PC-9 (cell line): Measurements from ENCODE around the gene CD247. TPM values are rescaled to one million over a fixed set of nuclear protein-coding genes. Genes with fewer than 3 reads are reported as not detected.

Experiments used
- BruUV-seq: library from RNA; stranded (reverse); fragments of 400-500 nt; replicated peaks from 2 replicates; lab custom pipeline; 2021; lab: Mats Ljungman, UMichigan
- CTCF ChIA-PET: fragments of 300-600 bp; sonication (Branson Sonifier 250); formaldehyde crosslinking; loops from one replicate; lab custom pipeline; 2022; ENCODE audit warnings: antibody characterized with exemption; lab: Charles Lee
- POLR2A ChIA-PET: fragments of 300-600 bp; sonication (Branson Sonifier 250); formaldehyde crosslinking; loops from one replicate; lab custom pipeline; 2022; ENCODE audit warnings: antibody characterized with exemption; ENCODE audit not compliant: unreplicated experiment; lab: Charles Lee
- DNase-seq, 2 experiments: peaks; one replicate each; pipeline versions ENCODE4 v3.0.0 to v3.0.0-alpha.2; 2015 to 2022; ENCODE audit warnings: mixed read lengths in 1 of 2
- H2AFZ ChIP-seq: fragments of 200-600 bp; sonication (generic); 2 replicates; pipeline ENCODE4 v1.8.1; 2017; ENCODE audit warnings: antibody characterized with exemption
- H3F3A ChIP-seq: fragments of 200-600 bp; sonication (generic); 2 replicates; pipeline ENCODE4 v1.8.1; 2017; ENCODE audit warnings: antibody characterized with exemption, mild to moderate bottlenecking, low read depth; ENCODE audit not compliant: insufficient read depth
- H3K27ac ChIP-seq: fragments of 200-600 bp; sonication (generic); 2 replicates; pipeline ENCODE4 v1.6.1; 2016; ENCODE audit warnings: mixed run types
- H3K27me3 ChIP-seq: fragments of 200-600 bp; sonication (generic); 2 replicates; pipeline ENCODE4 v1.6.1; 2016; ENCODE audit warnings: low read depth, mixed run types; ENCODE audit not compliant: insufficient read depth
- H3K36me3 ChIP-seq: fragments of 200-600 bp; sonication (generic); 2 replicates; pipeline ENCODE4 v1.6.1; 2016; ENCODE audit warnings: low read depth, mixed run types
- H3K4me1 ChIP-seq: fragments of 200-600 bp; sonication (generic); replicated peaks from 2 replicates; pipeline ENCODE4 v1.6.1; 2016; ENCODE audit warnings: mixed run types; ENCODE audit not compliant: insufficient read depth
- H3K4me2 ChIP-seq: fragments of 200-600 bp; sonication (generic); 2 replicates; pipeline ENCODE4 v1.6.1; 2017; ENCODE audit warnings: mixed run types
- H3K4me3 ChIP-seq: fragments of 200-600 bp; sonication (generic); 2 replicates; pipeline ENCODE4 v1.6.1; 2016; ENCODE audit warnings: mixed run types
- H3K79me2 ChIP-seq: fragments of 200-600 bp; sonication (generic); 2 replicates; pipeline ENCODE4 v1.6.1; 2017; ENCODE audit warnings: low read depth, mixed run types
- H3K9me2 ChIP-seq: fragments of 200-600 bp; sonication (generic); 2 replicates; pipeline ENCODE4 v1.8.1; 2017; ENCODE audit warnings: mild to moderate bottlenecking; ENCODE audit not compliant: insufficient read depth
- H3K9me3 ChIP-seq: fragments of 200-600 bp; sonication (generic); 2 replicates; pipeline ENCODE4 v1.8.1; 2016; ENCODE audit warnings: low read depth; ENCODE audit not compliant: insufficient read depth
- H4K20me1 ChIP-seq: fragments of 200-600 bp; sonication (generic); 2 replicates; pipeline ENCODE4 v1.8.1; 2017; ENCODE audit not compliant: insufficient read depth
- EZH2 ChIP-seq: fragments of 200-600 bp; sonication (generic); IDR thresholded peaks from 2 replicates; pipeline ENCODE4 v1.8.0; 2017; ENCODE audit warnings: antibody characterized with exemption, low read depth
- intact Hi-C: fragments of 100-400 bp; cut with micrococcal nuclease; formaldehyde crosslinking; loops from one replicate; pipeline ENCODE4 v1.10.0; 2022; ENCODE audit not compliant: unreplicated experiment
- total RNA-seq: library from RNA; stranded (reverse); gene quantifications from 2 replicates; pipeline ENCODE4 v1.2.3, GENCODE V29; 2021
- TF ChIP-seq, protein P1 (sequence below): fragments of 200-600 bp; sonication (generic); conservative IDR thresholded peaks from 2 replicates; pipeline ENCODE4 v1.6.1; 2017; ENCODE audit warnings: mixed run types, antibody characterized with exemption, mild to moderate bottlenecking, moderate library complexity

Gene CD247
- total RNA-seq, 1 experiment from 2014 or later = not detected

DNA sequence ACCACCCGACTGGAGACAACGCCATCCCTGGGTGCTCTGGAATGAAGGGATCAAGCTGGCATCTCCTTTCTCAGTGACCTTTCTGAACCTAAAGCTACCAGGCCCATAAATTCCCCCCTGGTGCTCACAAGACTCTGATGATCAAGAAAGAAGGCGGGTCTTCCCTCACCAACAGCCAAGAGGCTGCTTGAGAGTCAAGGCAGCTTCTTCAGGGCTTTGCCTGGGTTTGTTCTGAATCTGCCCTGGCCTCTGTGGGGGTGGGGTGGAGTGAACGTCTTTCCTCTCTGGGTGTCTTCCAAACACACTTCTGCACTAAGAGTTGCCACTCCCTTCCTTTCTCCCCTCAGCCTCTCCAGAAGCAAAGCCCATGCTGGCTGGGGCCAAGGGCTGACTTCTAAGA, 36.1 kb downstream of the CD247 start:
- Histone ChIP-seq H3K79me2 (no peaks in the 10 kb centered on the region), H3K36me3 (no peaks in the 10 kb centered on the region), H2AFZ (no peak overlapping the region), H3K9me2 (no peaks in the 10 kb centered on the region), H3K9me3 (no peaks in the 10 kb centered on the region), H3K27ac (no peak overlapping the region), H3K4me3 (no peak overlapping the region), H3K27me3 (no peaks in the 10 kb centered on the region), H3K4me2 (no peak overlapping the region), H3K4me1 (no peaks in the 10 kb centered on the region), H3F3A (no peaks in the 10 kb centered on the region), H4K20me1 (no peaks in the 10 kb centered on the region)
- TF ChIP-seq EZH2 = no peak
- TF ChIP-seq, protein P1, sequence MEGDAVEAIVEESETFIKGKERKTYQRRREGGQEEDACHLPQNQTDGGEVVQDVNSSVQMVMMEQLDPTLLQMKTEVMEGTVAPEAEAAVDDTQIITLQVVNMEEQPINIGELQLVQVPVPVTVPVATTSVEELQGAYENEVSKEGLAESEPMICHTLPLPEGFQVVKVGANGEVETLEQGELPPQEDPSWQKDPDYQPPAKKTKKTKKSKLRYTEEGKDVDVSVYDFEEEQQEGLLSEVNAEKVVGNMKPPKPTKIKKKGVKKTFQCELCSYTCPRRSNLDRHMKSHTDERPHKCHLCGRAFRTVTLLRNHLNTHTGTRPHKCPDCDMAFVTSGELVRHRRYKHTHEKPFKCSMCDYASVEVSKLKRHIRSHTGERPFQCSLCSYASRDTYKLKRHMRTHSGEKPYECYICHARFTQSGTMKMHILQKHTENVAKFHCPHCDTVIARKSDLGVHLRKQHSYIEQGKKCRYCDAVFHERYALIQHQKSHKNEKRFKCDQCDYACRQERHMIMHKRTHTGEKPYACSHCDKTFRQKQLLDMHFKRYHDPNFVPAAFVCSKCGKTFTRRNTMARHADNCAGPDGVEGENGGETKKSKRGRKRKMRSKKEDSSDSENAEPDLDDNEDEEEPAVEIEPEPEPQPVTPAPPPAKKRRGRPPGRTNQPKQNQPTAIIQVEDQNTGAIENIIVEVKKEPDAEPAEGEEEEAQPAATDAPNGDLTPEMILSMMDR = no peak
- no TSS peak for BruUV-seq
- DNase-seq = no peak
- ChIA-PET POLR2A (no interaction called here), CTCF (no interaction called here)
- intact Hi-C loops = no loop called here

DNA sequence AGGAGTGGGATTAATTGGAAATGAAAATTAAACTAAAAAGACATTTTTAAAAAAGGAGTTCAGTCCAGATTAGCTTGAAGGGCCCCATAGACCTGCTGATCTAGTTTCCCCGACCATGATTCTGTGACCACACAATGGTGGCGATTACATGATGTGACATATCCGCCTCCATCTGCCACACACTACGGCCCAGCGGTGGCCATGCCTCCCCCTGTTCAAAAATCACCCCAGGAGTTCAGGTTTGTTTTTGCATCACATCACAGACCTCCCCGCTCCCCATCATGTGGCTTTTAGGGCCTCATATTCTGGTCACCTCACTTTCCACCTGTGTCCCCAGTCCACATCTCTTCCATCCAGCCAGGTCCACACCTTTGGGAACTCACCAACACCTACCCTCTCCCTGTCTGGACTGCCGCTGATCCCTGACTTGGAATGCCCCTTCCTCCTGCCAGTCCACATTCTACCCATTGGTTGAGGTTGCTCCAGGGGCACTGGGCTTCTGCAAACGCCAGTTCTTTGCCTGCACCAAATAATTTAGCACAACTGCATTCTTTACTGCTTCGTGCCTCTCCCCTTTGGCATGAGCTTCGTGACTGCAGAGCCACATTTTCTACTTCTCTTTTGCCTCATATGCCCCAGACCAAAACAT, 38.9 kb downstream of the CD247 start:
- Histone ChIP-seq H3K9me2 (no peaks in the 10 kb centered on the region), H2AFZ (no peak overlapping the region), H3K4me1 (no peaks in the 10 kb centered on the region), H4K20me1 (no peaks in the 10 kb centered on the region), H3K27ac (no peak overlapping the region), H3K36me3 (no peaks in the 10 kb centered on the region), H3K27me3 (no peaks in the 10 kb centered on the region), H3K4me3 (no peak overlapping the region), H3F3A (no peaks in the 10 kb centered on the region), H3K4me2 (no peak overlapping the region), H3K9me3 (no peaks in the 10 kb centered on the region), H3K79me2 (no peaks in the 10 kb centered on the region)
- no TSS peak for BruUV-seq
- TF ChIP-seq, protein P1 = no peak
- no peak for TF ChIP-seq EZH2
- intact Hi-C loops = no loop called here
- POLR2A ChIA-PET = no interaction called here
- no peak for DNase-seq
- CTCF ChIA-PET = no interaction called here

GRCh38 chr1:167477986-167478385, 40.3 kb downstream of the CD247 start:
- Histone ChIP-seq H3K36me3 (no peaks in the 10 kb centered on the region), H3K9me3 (no peaks in the 10 kb centered on the region), H3F3A (no peaks in the 10 kb centered on the region), H3K27ac (no peak overlapping the region), H3K79me2 (no peaks in the 10 kb centered on the region), H2AFZ (no peak overlapping the region), H3K27me3 (no peaks in the 10 kb centered on the region), H4K20me1 (no peaks in the 10 kb centered on the region), H3K4me2 (no peak overlapping the region), H3K4me3 (no peak overlapping the region), H3K4me1 (no peaks in the 10 kb centered on the region), H3K9me2 (no peaks in the 10 kb centered on the region)
- DNase-seq = no peak
- TF ChIP-seq EZH2 = no peak
- TF ChIP-seq, protein P1 = no peak
- BruUV-seq = no TSS peak
- POLR2A ChIA-PET = no interaction called here
- intact Hi-C loops = no loop called here
- CTCF ChIA-PET = no interaction called here
